Uterus (tissue), 4 donors: ENCODE results near the gene CD93. TPM values are rescaled to one million over a fixed set of nuclear protein-coding genes. Genes with fewer than 3 reads are reported as not detected.

Experiments used
- DNase-seq, 2 donors: peaks; one replicate each; pipeline ENCODE4 v3.0.0-alpha.2; 2019 to 2020
- H3K27ac ChIP-seq, 2 donors: fragments of 200-600 bp; sonication (generic); 1 replicate in 1 of 2; 2 replicates in 1 of 2; pipeline ENCODE4 v1.5.1; 2016 to 2018
- H3K27me3 ChIP-seq, 2 donors: fragments of 200-600 bp; sonication (generic); one replicate each; pipeline ENCODE4 v1.5.1; 2018 to 2019; ENCODE audit warnings: control low read depth in 1 of 2
- H3K36me3 ChIP-seq, 2 donors: fragments of 200-600 bp; sonication (generic); one replicate each; pipeline ENCODE4 v1.5.1; 2019; ENCODE audit warnings: control low read depth in 1 of 2
- H3K4me1 ChIP-seq, 2 donors: fragments of 200-600 bp; sonication (generic); one replicate each; pipeline ENCODE4 v1.5.1; 2018 to 2019; ENCODE audit warnings: control low read depth in 1 of 2
- H3K4me3 ChIP-seq, 2 donors: fragments of 200-600 bp; sonication (generic); 1 replicate in 1 of 2; 2 replicates in 1 of 2; pipeline ENCODE4 v1.5.1; 2018 to 2019; ENCODE audit warnings: mild to moderate bottlenecking in 1 of 2
- H3K9me3 ChIP-seq, 2 donors: fragments of 200-600 bp; sonication (generic); one replicate each; pipeline ENCODE4 v1.5.1; 2019; ENCODE audit warnings: control low read depth in 1 of 2
- POLR2A ChIP-seq, 2 donors: fragments of 450-650 bp; IDR thresholded peaks; one replicate each; pipeline ENCODE4 v1.6.1; 2016; ENCODE audit warnings: antibody characterized with exemption in 2 of 2, mild to moderate bottlenecking in 1 of 2, moderate library complexity in 1 of 2
- intact Hi-C: fragments of 100-400 bp; cut with DNase I; formaldehyde crosslinking; loops from one replicate; pipeline ENCODE4 v1.15.1; 2023; ENCODE audit warnings: low total_unique reads
- total RNA-seq, 4 donors: library from RNA; depleted of rRNA in 3 of 4; stranded (reverse); fragments of >200 nt in 3 of 4; gene quantifications; one replicate each; pipeline versions ENCODE4 v1.1.0 to v1.2.4, GENCODE V29; 2014 to 2023
- TF ChIP-seq, protein P1 (sequence below), 4 experiments: fragments of 200-600 bp in 2 of 4; fragments of 450-650 bp in 2 of 4; sonication (generic) in 2 of 4; IDR thresholded peaks; one replicate each; pipeline ENCODE4 v1.5.1; 2016 to 2019; ENCODE audit warnings: antibody characterized with exemption in 4 of 4, mild to moderate bottlenecking in 2 of 4, moderate library complexity in 1 of 4
- donor health status: DM: yes; HTN: yes; CAD: no.

Gene CD93
- total RNA-seq, 4 donors from 2014 or later = 49.1 to 100 (median 76.4) TPM

DNA sequence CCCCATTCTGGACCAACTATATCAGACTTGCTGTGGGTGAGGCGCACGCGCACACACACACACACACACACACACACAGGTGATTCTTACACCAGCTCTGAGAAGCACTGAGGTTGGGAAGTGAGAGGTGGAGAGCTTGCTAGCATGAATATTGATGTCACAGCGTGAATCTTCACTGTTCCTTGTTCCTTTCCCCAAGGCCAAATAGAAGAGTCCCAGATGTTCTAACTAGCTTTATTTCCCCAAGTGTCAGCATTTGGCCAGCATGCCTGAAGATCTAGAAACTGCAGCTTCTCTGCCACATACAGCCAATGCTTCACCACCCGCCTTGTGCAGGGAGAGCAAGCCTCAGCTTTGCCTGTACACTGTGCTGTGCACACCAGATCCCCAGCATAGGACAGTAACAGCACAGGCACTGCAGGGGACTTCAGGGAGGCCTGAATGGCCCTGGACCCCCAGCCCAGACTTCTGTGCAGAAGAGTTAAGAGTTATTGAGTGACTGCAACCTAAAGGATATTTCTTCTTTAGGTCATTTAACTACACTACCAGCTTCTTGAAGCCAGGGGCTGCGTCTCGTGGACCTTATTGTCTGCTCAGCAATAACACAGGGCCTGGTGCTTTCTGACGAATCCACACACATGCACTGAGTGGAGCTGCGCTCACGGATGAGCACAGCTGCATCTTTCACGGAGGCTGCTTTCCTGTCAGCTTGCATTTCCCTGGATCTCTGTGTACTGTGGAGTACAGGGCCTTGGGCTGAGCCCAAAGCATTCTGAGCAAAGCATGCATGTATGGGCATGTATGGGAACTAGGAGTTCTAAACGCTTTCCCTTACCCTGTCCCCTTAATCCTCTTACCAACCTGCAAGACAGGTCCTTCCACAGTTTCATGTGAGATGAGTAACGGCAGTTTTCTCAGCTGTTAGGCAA, 13.9 kb upstream of the CD93 start:
- DNase-seq = no peak
- TF ChIP-seq POLR2A (IDR thresholded peaks at IDR 0.05) = no peak
- TF ChIP-seq, protein P1, sequence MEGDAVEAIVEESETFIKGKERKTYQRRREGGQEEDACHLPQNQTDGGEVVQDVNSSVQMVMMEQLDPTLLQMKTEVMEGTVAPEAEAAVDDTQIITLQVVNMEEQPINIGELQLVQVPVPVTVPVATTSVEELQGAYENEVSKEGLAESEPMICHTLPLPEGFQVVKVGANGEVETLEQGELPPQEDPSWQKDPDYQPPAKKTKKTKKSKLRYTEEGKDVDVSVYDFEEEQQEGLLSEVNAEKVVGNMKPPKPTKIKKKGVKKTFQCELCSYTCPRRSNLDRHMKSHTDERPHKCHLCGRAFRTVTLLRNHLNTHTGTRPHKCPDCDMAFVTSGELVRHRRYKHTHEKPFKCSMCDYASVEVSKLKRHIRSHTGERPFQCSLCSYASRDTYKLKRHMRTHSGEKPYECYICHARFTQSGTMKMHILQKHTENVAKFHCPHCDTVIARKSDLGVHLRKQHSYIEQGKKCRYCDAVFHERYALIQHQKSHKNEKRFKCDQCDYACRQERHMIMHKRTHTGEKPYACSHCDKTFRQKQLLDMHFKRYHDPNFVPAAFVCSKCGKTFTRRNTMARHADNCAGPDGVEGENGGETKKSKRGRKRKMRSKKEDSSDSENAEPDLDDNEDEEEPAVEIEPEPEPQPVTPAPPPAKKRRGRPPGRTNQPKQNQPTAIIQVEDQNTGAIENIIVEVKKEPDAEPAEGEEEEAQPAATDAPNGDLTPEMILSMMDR (IDR thresholded peaks at IDR 0.05) = no peak
- no peaks in the 10 kb centered on the region for H3K4me1 ChIP-seq
- H3K27ac ChIP-seq = no peak overlapping the region
- intact Hi-C loops = no loop called here
- H3K27me3 ChIP-seq = no peaks in the 10 kb centered on the region
- no peak overlapping the region for H3K4me3 ChIP-seq
- H3K36me3 ChIP-seq = no peaks in the 10 kb centered on the region
- H3K9me3 ChIP-seq = no peaks in the 10 kb centered on the region

DNA sequence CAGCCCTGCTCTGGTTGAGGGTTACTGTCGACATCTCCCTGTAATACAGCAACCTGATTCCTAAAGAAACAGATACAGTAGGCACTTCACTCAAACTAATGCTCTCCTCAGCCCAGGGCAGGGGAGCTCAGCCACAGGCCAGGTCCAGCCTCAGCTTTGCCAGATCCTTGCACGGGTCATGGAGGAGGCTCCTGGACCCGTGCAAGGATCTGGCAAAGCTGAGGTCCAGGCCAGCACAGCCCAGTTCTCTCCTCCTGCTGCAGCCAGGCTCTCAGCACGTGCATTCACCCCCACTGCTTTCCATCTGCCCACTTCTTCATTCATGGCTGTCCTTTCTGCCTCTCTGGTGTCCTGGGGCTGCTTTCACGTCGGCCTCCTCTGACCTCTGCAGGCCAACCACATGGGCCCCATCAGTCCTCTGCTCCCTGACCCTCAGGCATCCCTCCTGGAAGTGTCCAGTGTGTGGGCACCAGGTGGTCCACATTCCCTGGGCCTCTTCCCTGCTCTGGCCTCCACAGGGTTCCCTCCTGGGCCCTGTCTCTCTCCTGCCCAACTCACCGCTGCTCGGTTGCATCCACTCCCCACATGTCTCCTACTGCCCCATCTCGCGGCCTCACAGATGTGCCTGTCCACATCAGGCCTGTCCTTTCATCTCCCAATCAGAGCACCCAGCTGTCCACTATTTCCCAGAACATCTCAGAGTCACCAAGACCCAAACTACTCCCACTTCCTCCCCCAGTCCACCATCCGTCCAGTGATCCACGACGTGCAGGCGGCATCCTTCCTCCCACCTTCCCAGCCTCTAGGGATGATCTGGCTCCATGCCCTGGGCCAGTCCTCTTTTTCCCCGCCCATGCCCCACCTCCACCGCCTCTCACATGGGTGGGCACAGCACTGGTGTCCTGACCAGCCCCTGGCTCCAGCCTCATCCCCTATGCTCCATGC, 11.8 kb upstream of the CD93 start:
- Histone ChIP-seq H3K4me1 (no peaks in the 10 kb centered on the region), H3K4me3 (no peak overlapping the region), H3K27ac (no peak overlapping the region), H3K36me3 (no peaks in the 10 kb centered on the region), H3K9me3 (no peaks in the 10 kb centered on the region), H3K27me3 (no peaks in the 10 kb centered on the region)
- intact Hi-C loops = no loop called here
- DNase-seq = no peak
- TF ChIP-seq, protein P1 (IDR thresholded peaks at IDR 0.05) = no peak
- no peak for TF ChIP-seq POLR2A (IDR thresholded peaks at IDR 0.05)

DNA sequence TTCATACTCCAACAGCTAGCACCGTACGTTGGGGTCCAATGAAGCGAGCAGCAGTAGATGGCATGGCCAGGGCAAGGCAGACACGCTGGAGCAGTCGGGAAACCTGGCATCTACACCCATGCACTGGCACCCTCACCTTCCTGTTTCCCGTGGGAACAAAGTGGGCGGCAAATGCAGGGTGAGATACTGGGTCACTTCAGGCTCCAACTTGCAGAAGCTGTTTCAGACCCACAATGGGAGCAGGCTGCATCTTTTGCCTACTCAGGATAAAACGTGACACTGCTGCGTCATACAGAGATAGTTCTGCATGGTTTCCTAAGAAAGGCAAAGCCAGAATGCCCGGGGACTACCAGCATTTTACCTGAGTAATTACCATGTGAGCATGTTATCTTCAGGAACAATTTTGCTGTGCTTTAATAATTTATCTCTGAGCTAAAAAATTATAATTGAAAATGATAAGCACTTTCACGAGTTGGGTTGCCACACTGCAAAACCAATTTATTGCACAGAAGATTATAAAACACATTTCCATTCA, 10.9 kb upstream of the CD93 start:
- intact Hi-C loops = no loop called here

DNA sequence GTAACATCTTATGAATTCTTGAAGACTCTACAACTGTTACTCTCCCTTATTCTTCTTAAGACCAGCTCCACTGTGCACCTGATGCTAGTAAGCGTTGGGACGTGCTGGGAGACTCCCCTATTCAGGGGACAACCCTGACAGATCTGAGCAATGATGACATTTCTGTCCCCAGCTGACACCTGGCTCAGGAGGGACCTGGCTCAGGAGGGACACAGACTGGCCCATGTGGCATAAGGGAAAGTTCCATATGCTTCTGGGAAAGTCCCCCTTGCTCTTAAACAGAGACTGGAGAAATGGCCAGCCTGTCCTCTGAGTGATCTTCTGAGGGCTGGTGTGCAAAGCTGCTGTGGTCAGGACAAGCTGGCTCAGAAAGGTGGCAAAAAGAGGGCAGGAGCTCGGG, 10.0 kb upstream of the CD93 start:
- DNase-seq = no peak
- Histone ChIP-seq H3K27ac (no peak overlapping the region), H3K4me3 (no peak overlapping the region), H3K4me1 (no peaks in the 10 kb centered on the region), H3K27me3 (no peaks in the 10 kb centered on the region), H3K36me3 (no peaks in the 10 kb centered on the region), H3K9me3 (no peaks in the 10 kb centered on the region)
- TF ChIP-seq POLR2A (IDR thresholded peaks at IDR 0.05) = no peak
- TF ChIP-seq, protein P1 (IDR thresholded peaks at IDR 0.05) = no peak
- intact Hi-C loops = no loop called here

More for the DNA sequence above, 10.9 kb upstream of the CD93 start:
- Histone ChIP-seq H3K4me1 (no peaks in the 10 kb centered on the region), H3K27me3 (no peaks in the 10 kb centered on the region), H3K4me3 (no peak overlapping the region), H3K9me3 (no peaks in the 10 kb centered on the region), H3K36me3 (no peaks in the 10 kb centered on the region), H3K27ac (no peak overlapping the region)
- TF ChIP-seq, protein P1 (IDR thresholded peaks at IDR 0.05) = no peak
- TF ChIP-seq POLR2A (IDR thresholded peaks at IDR 0.05) = no peak
- DNase-seq = no peak
